CD8-positive, alpha-beta memory T cell (primary cell): ENCODE measurements around the gene RGS6. TPM values are rescaled to one million over a fixed set of nuclear protein-coding genes. Genes with fewer than 3 reads are reported as not detected.

Source experiments
- CTCF ChIA-PET: fragments of 350-600 bp; sonication (Branson Sonifier 250); formaldehyde crosslinking; loops from one replicate; lab custom pipeline; 2021; ENCODE audit warnings: antibody characterized with exemption; lab: Charles Lee
- POLR2A ChIA-PET: fragments of 350-600 bp; sonication (Branson Sonifier 250); formaldehyde crosslinking; loops from one replicate; lab custom pipeline; 2021; ENCODE audit warnings: antibody characterized with exemption; lab: Charles Lee
- DNase-seq, 5 donors: peaks; one replicate each; pipeline versions ENCODE4 v3.0.0 to v3.0.0-alpha.2; 2020 to 2022; ENCODE audit warnings: mixed read lengths in 1 of 5
- H3K27ac ChIP-seq: one replicate; pipeline ENCODE4 v1.7.0; 2013; ENCODE audit warnings: low read depth, mild to moderate bottlenecking, low read length, moderate library complexity
- H3K27me3 ChIP-seq: 2 replicates; pipeline ENCODE4 v1.7.0; 2013; ENCODE audit warnings: low read length, mild to moderate bottlenecking; ENCODE audit not compliant: insufficient read depth, poor library complexity, severe bottlenecking
- H3K36me3 ChIP-seq: 2 replicates; pipeline ENCODE4 v1.7.0; 2013; ENCODE audit warnings: mild to moderate bottlenecking, low read length, moderate library complexity; ENCODE audit not compliant: insufficient read depth
- H3K4me1 ChIP-seq: 2 replicates; pipeline ENCODE4 v1.7.0; 2013; ENCODE audit warnings: mild to moderate bottlenecking, low read length, moderate library complexity; ENCODE audit not compliant: insufficient read depth
- H3K4me3 ChIP-seq: 2 replicates; pipeline ENCODE4 v1.7.0; 2013; ENCODE audit warnings: mild to moderate bottlenecking, low read length
- H3K9me3 ChIP-seq: 2 replicates; pipeline ENCODE4 v1.7.0; 2013; ENCODE audit warnings: mild to moderate bottlenecking, low read length
- H3K27ac Mint-ChIP-seq, 8 donors: one replicate each; pipeline ENCODE4 v1.8.0; 2020 to 2021; ENCODE audit warnings: mixed read lengths in 8 of 8, mild to moderate bottlenecking in 6 of 8, inconsistent platforms in 3 of 8, moderate library complexity in 3 of 8
- H3K27me3 Mint-ChIP-seq, 2 donors: one replicate each; pipeline ENCODE4 v1.8.0; 2020 to 2021; ENCODE audit warnings: mixed read lengths in 2 of 2, mild to moderate bottlenecking in 1 of 2, moderate library complexity in 1 of 2
- H3K36me3 Mint-ChIP-seq, 3 donors: one replicate each; pipeline ENCODE4 v1.8.0; 2020 to 2021; ENCODE audit warnings: mixed read lengths in 3 of 3, inconsistent platforms in 1 of 3, mild to moderate bottlenecking in 1 of 3
- H3K4me1 Mint-ChIP-seq, 3 donors: one replicate each; pipeline ENCODE4 v1.8.0; 2020 to 2021; ENCODE audit warnings: mixed read lengths in 3 of 3, inconsistent platforms in 1 of 3, mild to moderate bottlenecking in 1 of 3
- H3K4me3 Mint-ChIP-seq, 7 donors: one replicate each; pipeline ENCODE4 v1.8.0; 2020 to 2021; ENCODE audit warnings: mixed read lengths in 7 of 7, mild to moderate bottlenecking in 6 of 7, moderate library complexity in 4 of 7, inconsistent platforms in 2 of 7
- H3K9me3 Mint-ChIP-seq, 5 donors: one replicate each; pipeline ENCODE4 v1.8.0; 2020 to 2022; ENCODE audit warnings: mixed read lengths in 5 of 5, mild to moderate bottlenecking in 3 of 5, moderate library complexity in 2 of 5, inconsistent platforms in 1 of 5
- polyA plus RNA-seq: library from polyadenylated mRNA; unstranded; fragments of 300-500 nt; fragmentation: Illumina TruSeq; gene quantifications from one replicate; pipeline ENCODE4 v1.2.3, GENCODE V29; 2021
- total RNA-seq, 2 experiments: library from RNA; stranded (reverse); gene quantifications; one replicate each; pipeline ENCODE4 v1.2.3, GENCODE V29; 2021

RGS6 gene
- total and polyA plus RNA-seq, 3 experiments from 2014 or later: 0.60 to 0.88 TPM; not detected in 1

GRCh38 chr14:72336311-72336980 lies 404.2 kb downstream of the RGS6 start:
- POLR2A ChIA-PET: no interaction called here

GRCh38 chr14:72341237-72341636 lies 409.0 kb downstream of the RGS6 start:
- Mint-ChIP-seq H3K4me3 (no peak overlapping the region), H3K36me3 (peaks cover 0 to 4% (median 0%) of the 10 kb centered on the region in 3 donors), H3K27ac (no peak overlapping the region), H3K9me3 (peaks cover 0 to 3% (median 2%) of the 10 kb centered on the region in 5 donors), H3K4me1 (no peaks in the 10 kb centered on the region), H3K27me3 (peaks cover 9 to 22% of the 10 kb centered on the region in 2 donors)
- Histone ChIP-seq H3K36me3 (no peaks in the 10 kb centered on the region), H3K27ac (no peak overlapping the region), H3K9me3 (no peaks in the 10 kb centered on the region), H3K27me3 (no peaks in the 10 kb centered on the region), H3K4me3 (no peak overlapping the region), H3K4me1 (no peaks in the 10 kb centered on the region)
- POLR2A ChIA-PET: no interaction called here
- DNase-seq: no peak
- CTCF ChIA-PET: no interaction called here

More at GRCh38 chr14:72336311-72336980, 404.2 kb downstream of the RGS6 start:
- CTCF ChIA-PET: no interaction called here
- H3K9me3 Mint-ChIP-seq: peaks cover 0 to 2% (median 0%) of the 10 kb centered on the region in 5 donors
- H3K36me3 Mint-ChIP-seq: peaks cover 0 to 4% (median 0%) of the 10 kb centered on the region in 3 donors
- H3K4me1 ChIP-seq: no peaks in the 10 kb centered on the region
- H3K27me3 Mint-ChIP-seq: peaks cover 3 to 35% of the 10 kb centered on the region in 2 donors
- DNase-seq: no peak
- H3K4me3 Mint-ChIP-seq: no peak overlapping the region
- H3K36me3 ChIP-seq: no peaks in the 10 kb centered on the region
- H3K9me3 ChIP-seq: no peaks in the 10 kb centered on the region
- no peak overlapping the region for H3K27ac ChIP-seq
- H3K4me1 Mint-ChIP-seq: no peaks in the 10 kb centered on the region
- H3K27me3 ChIP-seq: no peaks in the 10 kb centered on the region
- H3K4me3 ChIP-seq: no peak overlapping the region
- no peak overlapping the region for H3K27ac Mint-ChIP-seq

GRCh38 chr14:72341686-72342085 lies 409.5 kb downstream of the RGS6 start:
- Histone ChIP-seq H3K4me1 (no peaks in the 10 kb centered on the region), H3K27ac (no peak overlapping the region), H3K9me3 (no peaks in the 10 kb centered on the region), H3K4me3 (no peak overlapping the region), H3K27me3 (no peaks in the 10 kb centered on the region), H3K36me3 (no peaks in the 10 kb centered on the region)
- POLR2A ChIA-PET: no interaction called here
- peaks cover 0 to 3% (median 2%) of the 10 kb centered on the region in 5 donors for H3K9me3 Mint-ChIP-seq
- H3K27ac Mint-ChIP-seq: no peak overlapping the region
- no peaks in the 10 kb centered on the region for H3K4me1 Mint-ChIP-seq
- DNase-seq: no peak
- CTCF ChIA-PET: no interaction called here
- H3K36me3 Mint-ChIP-seq: peaks cover 0 to 4% (median 0%) of the 10 kb centered on the region in 3 donors
- H3K27me3 Mint-ChIP-seq: peaks cover 7 to 20% of the 10 kb centered on the region in 2 donors
- H3K4me3 Mint-ChIP-seq: no peak overlapping the region

GRCh38 chr14:72347118-72347517 lies 414.9 kb downstream of the RGS6 start:
- Mint-ChIP-seq H3K27me3 (peaks cover 10 to 13% of the 10 kb centered on the region in 2 donors), H3K36me3 (no peaks in the 10 kb centered on the region), H3K9me3 (peaks cover 0 to 3% (median 1%) of the 10 kb centered on the region in 5 donors), H3K27ac (no peak overlapping the region), H3K4me1 (no peaks in the 10 kb centered on the region), H3K4me3 (no peak overlapping the region)
- POLR2A ChIA-PET: no interaction called here
- Histone ChIP-seq H3K27ac (no peak overlapping the region), H3K4me1 (no peaks in the 10 kb centered on the region), H3K4me3 (no peak overlapping the region), H3K36me3 (no peaks in the 10 kb centered on the region), H3K9me3 (no peaks in the 10 kb centered on the region), H3K27me3 (peaks cover 2% of the 10 kb centered on the region)
- DNase-seq: no peak
- CTCF ChIA-PET: no interaction called here

GRCh38 chr14:72350215-72350614 lies 418.0 kb downstream of the RGS6 start:
- H3K4me1 Mint-ChIP-seq: no peaks in the 10 kb centered on the region
- H3K4me3 Mint-ChIP-seq: no peak overlapping the region
- H3K36me3 ChIP-seq: no peaks in the 10 kb centered on the region
- H3K9me3 ChIP-seq: no peaks in the 10 kb centered on the region
- H3K4me3 ChIP-seq: no peak overlapping the region
- H3K27me3 Mint-ChIP-seq: peaks cover 15 to 20% of the 10 kb centered on the region in 2 donors
- CTCF ChIA-PET: no interaction called here
- no peaks in the 10 kb centered on the region for H3K36me3 Mint-ChIP-seq
- no peak for DNase-seq
- POLR2A ChIA-PET: no interaction called here
- H3K27ac ChIP-seq: no peak overlapping the region
- no peak overlapping the region for H3K27ac Mint-ChIP-seq
- H3K9me3 Mint-ChIP-seq: no peaks in the 10 kb centered on the region
- no peaks in the 10 kb centered on the region for H3K4me1 ChIP-seq
- H3K27me3 ChIP-seq: peaks cover 3% of the 10 kb centered on the region

GRCh38 chr14:72352012-72352411 lies 419.8 kb downstream of the RGS6 start:
- H3K9me3 ChIP-seq: no peaks in the 10 kb centered on the region
- Mint-ChIP-seq H3K4me3 (no peak overlapping the region), H3K9me3 (peaks cover 0 to under 1% (median 0%) of the 10 kb centered on the region in 5 donors), H3K27ac (no peak overlapping the region), H3K4me1 (no peaks in the 10 kb centered on the region), H3K27me3 (peaks cover 15 to 20% of the 10 kb centered on the region in 2 donors), H3K36me3 (peaks cover 0 to 4% (median 0%) of the 10 kb centered on the region in 3 donors)
- no peaks in the 10 kb centered on the region for H3K4me1 ChIP-seq
- no peak for DNase-seq
- no peak overlapping the region for H3K4me3 ChIP-seq
- POLR2A ChIA-PET: no interaction called here
- H3K27ac ChIP-seq: no peak overlapping the region
- no peaks in the 10 kb centered on the region for H3K36me3 ChIP-seq
- CTCF ChIA-PET: no interaction called here
- peaks cover 3% of the 10 kb centered on the region for H3K27me3 ChIP-seq

GRCh38 chr14:72366619-72367018 lies 434.4 kb downstream of the RGS6 start:
- ChIA-PET POLR2A (no interaction called here), CTCF (no interaction called here)
- no peaks in the 10 kb centered on the region for H3K36me3 Mint-ChIP-seq
- peaks cover 4 to 15% of the 10 kb centered on the region in 2 donors for H3K27me3 Mint-ChIP-seq
- H3K9me3 Mint-ChIP-seq: peaks cover 0 to 2% (median 0%) of the 10 kb centered on the region in 5 donors
- DNase-seq: no peak
- Histone ChIP-seq H3K9me3 (no peaks in the 10 kb centered on the region), H3K27me3 (no peaks in the 10 kb centered on the region), H3K4me3 (no peak overlapping the region), H3K4me1 (no peaks in the 10 kb centered on the region), H3K36me3 (no peaks in the 10 kb centered on the region), H3K27ac (no peak overlapping the region)
- H3K4me1 Mint-ChIP-seq: no peaks in the 10 kb centered on the region
- H3K4me3 Mint-ChIP-seq: no peak overlapping the region
- no peak overlapping the region for H3K27ac Mint-ChIP-seq

- no peaks in the 10 kb centered on the region for H3K4me1 ChIP-seq
- peaks cover 0 to 4% (median under 1%) of the 10 kb centered on the region in 5 donors for H3K9me3 Mint-ChIP-seq
- CTCF ChIA-PET: no interaction called here
Measured at GRCh38 chr14:72369106-72369505, 436.9 kb downstream of the RGS6 start.

More at GRCh38 chr14:72369106-72369505, 436.9 kb downstream of the RGS6 start:
- Histone ChIP-seq H3K36me3 (no peaks in the 10 kb centered on the region), H3K4me3 (no peak overlapping the region), H3K27ac (no peak overlapping the region), H3K27me3 (no peaks in the 10 kb centered on the region), H3K9me3 (no peaks in the 10 kb centered on the region)
- POLR2A ChIA-PET: no interaction called here
- H3K4me3 Mint-ChIP-seq: no peak overlapping the region
- no peak for DNase-seq
- H3K27ac Mint-ChIP-seq: no peak overlapping the region
- peaks cover 6 to 26% of the 10 kb centered on the region in 2 donors for H3K27me3 Mint-ChIP-seq
- peaks cover 0 to 3% (median 0%) of the 10 kb centered on the region in 3 donors for H3K36me3 Mint-ChIP-seq
- H3K4me1 Mint-ChIP-seq: no peaks in the 10 kb centered on the region
